ENCODE measurements around the gene LONP2. TPM values are rescaled to one million over a fixed set of nuclear protein-coding genes. Genes with fewer than 3 reads are reported as not detected.
A peak's percentile ranks its signal among the peaks of the same experiment; 100 is the strongest.
"Not testable (repeated sequence)": the region's sequence is repeated elsewhere in the genome, so short reads cannot be mapped to it uniquely, and the experiment has no call there.

The LONP2 gene
- polyA plus RNA-seq, 2 of the 4 experiments (the other 2 are of a cell fraction) = 27.8 to 51.3 TPM

- Histone ChIP-seq H3K4me2 (peak overlapping the region; percentile 18; the same call in 2 of the 3 replicates), H3K9me3 (no peaks in the 10 kb centered on the region), H3K4me1 (peaks cover 10% of the 10 kb centered on the region; the same call in 2 of the 3 replicates), H3K4me3 (no peak overlapping the region), H3K27ac (peak overlapping the region; percentile 54 to 71; a peak in 5 of 6 replicates)
- DNase-seq (ENCODE audit: low read depth in 1 of 2, low spot score in 1 of 2) (peak in 1 of 2 experiments; percentile 12), ATAC-seq (no peak), FAIRE-seq (no peak)
- ChIA-PET POLR2A (no interaction called here), CTCF (interaction anchor here (1.0 to 1.6 kb wide), 3 partner anchors 21 to 1157 kb away, joined by 3 to 4 read pairs (median 3); partner anchors contain the start of gene NETO2)
- 0 out of 4 replicates have a peak, but pooled peaks of 1 of the 2 experiments have one; percentile 41 for TF ChIP-seq CEBPB (IDR thresholded peaks at IDR 0.05)
- TF ChIP-seq JUNB (IDR thresholded peaks at IDR 0.05) = no peak
- 86% methylated on average over 1 of the region's 1 CpG for WGBS (ENCODE audit: missing lambda C conversion rate)
Observed at GRCh38 chr16:48300391-48300856, 56.3 kb downstream of the LONP2 start.

- no peak overlapping the region for H3K4me3 ChIP-seq
- H3K27ac ChIP-seq = no peak overlapping the region
- CTCF ChIA-PET = interaction anchor here (0.7 kb wide), 2 partner anchors 255 to 298 kb away, joined by 3 read pairs; no protein-coding TSS in a partner anchor
- DNase-seq (ENCODE audit: low read depth in 1 of 2, low spot score in 1 of 2) = no peak
- POLR2A ChIA-PET = no interaction called here
- peaks cover 46% of the 10 kb centered on the region for H3K9me3 ChIP-seq
- no peak for ATAC-seq
- FAIRE-seq = no peak
- H3K4me1 ChIP-seq = no peaks in the 10 kb centered on the region
- TF ChIP-seq USF2 (IDR thresholded peaks at IDR 0.05) (no peak), ZSCAN20 (CRISPR knock-in tag; IDR thresholded peaks at IDR 0.05) (no peak), HEYL (CRISPR knock-in tag; IDR thresholded peaks at IDR 0.05) (no peak)
- no peak overlapping the region for H3K4me2 ChIP-seq
- WGBS (ENCODE audit: missing lambda C conversion rate) = 98% methylated on average over 7 of the region's 7 CpGs
Observed at GRCh38 chr16:48308535-48308934, 64.4 kb downstream of the LONP2 start.

GRCh38 chr16:48310908-48311641 is 67.0 kb downstream of the LONP2 start:
- CTCF ChIA-PET = interaction anchor here (1.0 kb wide), 1 partner anchor 17 kb away, joined by 3 read pairs; no protein-coding TSS in a partner anchor
- 88% methylated on average over 4 of the region's 4 CpGs for WGBS (ENCODE audit: missing lambda C conversion rate)

GRCh38 chr16:48313905-48314304 is 69.8 kb downstream of the LONP2 start:
- H3K9me3 ChIP-seq = peaks cover 39% of the 10 kb centered on the region
- ATAC-seq; FAIRE-seq; DNase-seq (ENCODE audit: low read depth in 1 of 2, low spot score in 1 of 2); H3K27ac ChIP-seq; H3K4me1 ChIP-seq; POLR2A ChIA-PET; CTCF ChIA-PET; H3K4me2 ChIP-seq; H3K4me3 ChIP-seq: not testable (repeated sequence)
- WGBS (ENCODE audit: missing lambda C conversion rate) = 96% methylated on average over 3 of the region's 3 CpGs

More at GRCh38 chr16:48310908-48311641, 67.0 kb downstream of the LONP2 start:
- no peak for FAIRE-seq
- no peak for DNase-seq (ENCODE audit: low read depth in 1 of 2, low spot score in 1 of 2)
- no peak for ATAC-seq
- Histone ChIP-seq H3K27ac (no peak overlapping the region), H3K4me3 (no peak overlapping the region), H3K9me3 (peaks cover 46% of the 10 kb centered on the region), H3K4me1 (no peaks in the 10 kb centered on the region), H3K4me2 (no peak overlapping the region)
- POLR2A ChIA-PET = no interaction called here
- no peak for TF ChIP-seq MAFK (IDR thresholded peaks at IDR 0.05; ENCODE audit: partially characterized antibody)
- TF ChIP-seq BCL3 (IDR thresholded peaks at IDR 0.05) = no peak
- no peak for TF ChIP-seq SREBF2 (IDR thresholded peaks at IDR 0.05)

GRCh38 chr16:48317026-48317425 is 72.9 kb downstream of the LONP2 start:
- CTCF ChIA-PET = interaction anchor here (0.7 kb wide), 1 partner anchor 1279 kb away, joined by 3 read pairs; no protein-coding TSS in a partner anchor
- TF ChIP-seq EP300 (IDR thresholded peaks at IDR 0.05) (no peak), FOXS1 (CRISPR knock-in tag; IDR thresholded peaks at IDR 0.05) (no peak), RNF2 (IDR thresholded peaks at IDR 0.05; ENCODE audit: borderline replicate concordance, low read depth) (no peak), CEBPB (IDR thresholded peaks at IDR 0.05) (no peak), GATA3 (IDR thresholded peaks at IDR 0.05; ENCODE audit: borderline replicate concordance) (no peak), MAZ (IDR thresholded peaks at IDR 0.05; ENCODE audit: borderline replicate concordance, low read depth, low read length) (no peak), ZC3H11A (IDR thresholded peaks at IDR 0.05) (no peak), SREBF2 (IDR thresholded peaks at IDR 0.05) (no peak), ZSCAN20 (CRISPR knock-in tag; IDR thresholded peaks at IDR 0.05) (no peak), POLR2AphosphoS2 (conservative IDR thresholded peaks at IDR 0.05; ENCODE audit: low read length) (no peak), EHMT2 (IDR thresholded peaks at IDR 0.05; ENCODE audit: low read depth) (no peak), USF2 (IDR thresholded peaks at IDR 0.05) (no peak), HOXB5 (CRISPR knock-in tag; IDR thresholded peaks at IDR 0.05) (no peak), KDM5A (IDR thresholded peaks at IDR 0.05) (no peak), PBX3 (IDR thresholded peaks at IDR 0.05) (no peak)

More at GRCh38 chr16:48317026-48317425, 72.9 kb downstream of the LONP2 start:
- no peak for DNase-seq (ENCODE audit: low read depth in 1 of 2, low spot score in 1 of 2)
- peaks cover 7% of the 10 kb centered on the region; the same call in 1 of the 3 replicates for H3K4me1 ChIP-seq
- 85% methylated on average over 1 of the region's 1 CpG for WGBS (ENCODE audit: missing lambda C conversion rate)
- H3K27ac ChIP-seq = no peak overlapping the region
- H3K9me3 ChIP-seq = peaks cover 12% of the 10 kb centered on the region
- no peak overlapping the region for H3K4me3 ChIP-seq
- ATAC-seq = no peak
- POLR2A ChIA-PET = no interaction called here
- FAIRE-seq = no peak
- H3K4me2 ChIP-seq = no peak overlapping the region
